ENCODE measurements around the gene PSMG4. TPM values are rescaled to one million over a fixed set of nuclear protein-coding genes. Genes with fewer than 3 reads are reported as not detected.

Gene PSMG4
- total and polyA plus RNA-seq, 2 donors (not counting 3 experiments of a cell fraction or from before 2014, with no cell fraction given): 31.4 to 46.0 TPM

- H3K36me3 ChIP-seq (ENCODE audit: control insufficient read depth in 2 of 2, extremely low read depth in 1 of 2, insufficient read depth in 2 of 2, low read length in 2 of 2): peaks cover 3 to 25% of the 10 kb centered on the region in 2 experiments
- no peaks in the 10 kb centered on the region for H3K9me1 ChIP-seq (replicated peaks; ENCODE audit: control insufficient read depth, extremely low read depth, insufficient read depth, low read length)
- TF ChIP-seq, protein P1, sequence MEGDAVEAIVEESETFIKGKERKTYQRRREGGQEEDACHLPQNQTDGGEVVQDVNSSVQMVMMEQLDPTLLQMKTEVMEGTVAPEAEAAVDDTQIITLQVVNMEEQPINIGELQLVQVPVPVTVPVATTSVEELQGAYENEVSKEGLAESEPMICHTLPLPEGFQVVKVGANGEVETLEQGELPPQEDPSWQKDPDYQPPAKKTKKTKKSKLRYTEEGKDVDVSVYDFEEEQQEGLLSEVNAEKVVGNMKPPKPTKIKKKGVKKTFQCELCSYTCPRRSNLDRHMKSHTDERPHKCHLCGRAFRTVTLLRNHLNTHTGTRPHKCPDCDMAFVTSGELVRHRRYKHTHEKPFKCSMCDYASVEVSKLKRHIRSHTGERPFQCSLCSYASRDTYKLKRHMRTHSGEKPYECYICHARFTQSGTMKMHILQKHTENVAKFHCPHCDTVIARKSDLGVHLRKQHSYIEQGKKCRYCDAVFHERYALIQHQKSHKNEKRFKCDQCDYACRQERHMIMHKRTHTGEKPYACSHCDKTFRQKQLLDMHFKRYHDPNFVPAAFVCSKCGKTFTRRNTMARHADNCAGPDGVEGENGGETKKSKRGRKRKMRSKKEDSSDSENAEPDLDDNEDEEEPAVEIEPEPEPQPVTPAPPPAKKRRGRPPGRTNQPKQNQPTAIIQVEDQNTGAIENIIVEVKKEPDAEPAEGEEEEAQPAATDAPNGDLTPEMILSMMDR (IDR thresholded peaks at IDR 0.05; ENCODE audit: extremely low read depth in 1 of 2, insufficient read depth in 1 of 2, low read depth in 1 of 2, low read length in 2 of 2): no peak
- TF ChIP-seq POLR2A (IDR thresholded peaks at IDR 0.05; ENCODE audit: low read depth, low read length) (no peak), FOS (IDR thresholded peaks at IDR 0.05; ENCODE audit: borderline replicate concordance, insufficient read depth, low read length) (no peak), POLR2AphosphoS5 (IDR thresholded peaks at IDR 0.05; ENCODE audit: insufficient read depth, low read depth, low read length) (no peak), JUN (IDR thresholded peaks at IDR 0.05; ENCODE audit: borderline replicate concordance, insufficient read depth, insufficient read length, low read depth) (no peak), MYC (IDR thresholded peaks at IDR 0.05; ENCODE audit: low read depth, low read length) (no peak), EZH2 (IDR thresholded peaks at IDR 0.05; ENCODE audit: borderline replicate concordance, low read depth, low read length, severe bottlenecking) (no peak), GATA2 (IDR thresholded peaks at IDR 0.05; ENCODE audit: insufficient read depth, insufficient read length, low read depth, low read length) (no peak)
- TF ChIP-seq, protein P2, sequence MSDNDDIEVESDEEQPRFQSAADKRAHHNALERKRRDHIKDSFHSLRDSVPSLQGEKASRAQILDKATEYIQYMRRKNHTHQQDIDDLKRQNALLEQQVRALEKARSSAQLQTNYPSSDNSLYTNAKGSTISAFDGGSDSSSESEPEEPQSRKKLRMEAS (IDR thresholded peaks at IDR 0.05; ENCODE audit: insufficient read depth, insufficient read length): no peak
- FAIRE-seq (no peak), DNase-seq (ENCODE audit: low read depth, low spot score) (no peak)
- intact Hi-C loops (cut with micrococcal nuclease): no loop called here
- H2AFZ ChIP-seq (ENCODE audit: low read depth, low read length): no peak overlapping the region
- H4K20me1 ChIP-seq (replicated peaks; ENCODE audit: control insufficient read depth, extremely low read depth, insufficient read depth, low read length): no peaks in the 10 kb centered on the region
- dilution Hi-C loops (cut with MboI; ENCODE audit: extremely low pct_ligation_motif_present, low sequenced_read_pairs): no loop called here
- ChIA-PET CTCF (interaction anchor here (0.9 to 2.0 kb wide), 4 partner anchors 10 to 461 kb away, joined by 3 to 5 read pairs (median 4); no protein-coding TSS in a partner anchor), POLR2A (no interaction called here)
- no peaks in the 10 kb centered on the region for H3K4me1 ChIP-seq (ENCODE audit: control insufficient read depth, extremely low read depth, insufficient read depth, low read length)
- no peak overlapping the region for H3K27ac ChIP-seq (ENCODE audit: insufficient read depth, low read depth, low read length)
- no peak overlapping the region for H3K4me2 ChIP-seq (ENCODE audit: insufficient read depth, low read length)
- BruUV-seq (replicated peaks): no TSS peak
- no peaks in the 10 kb centered on the region for H3K27me3 ChIP-seq (ENCODE audit: control insufficient read depth in 2 of 2, insufficient read depth in 2 of 2, low read length in 2 of 2)
- H3K79me2 ChIP-seq (ENCODE audit: control insufficient read depth, insufficient read depth, low read length): peaks cover 7% of the 10 kb centered on the region
- no peak overlapping the region for H3K9ac ChIP-seq (replicated peaks; ENCODE audit: extremely low read depth, insufficient read depth, low read length)
- no peak overlapping the region for H3K4me3 ChIP-seq (replicated peaks in 1 of 3; ENCODE audit: insufficient read depth in 1 of 3, low read depth in 1 of 3, low read length in 3 of 3)
- no peaks in the 10 kb centered on the region for H3K9me3 ChIP-seq (replicated peaks; ENCODE audit: control insufficient read depth, insufficient read depth, low read length)
These were observed 13.0 kb downstream of the PSMG4 start for GRCh38 chr6:3271756-3272155.
